Progenitor cell of endocrine pancreas (in vitro differentiated cells): ENCODE data around the gene NOCT. TPM values are rescaled to one million over a fixed set of nuclear protein-coding genes. Genes with fewer than 3 reads are reported as not detected.
A peak's percentile ranks its signal among the peaks of the same experiment; 100 is the strongest.

Experiments
- DNase-seq: peaks from one replicate; pipeline ENCODE4 v3.0.0; 2021; ENCODE audit warnings: low spot score; ENCODE audit not compliant: unreplicated experiment
- H3K27ac Mint-ChIP-seq: 2 replicates; pipeline ENCODE4 v1.8.0; 2021; ENCODE audit warnings: mild to moderate bottlenecking, moderate library complexity, mixed read lengths
- H3K27me3 Mint-ChIP-seq: 2 replicates; pipeline ENCODE4 v1.8.0; 2021; ENCODE audit warnings: mixed read lengths
- H3K36me3 Mint-ChIP-seq: 2 replicates; pipeline ENCODE4 v1.8.0; 2022; ENCODE audit warnings: mixed read lengths; ENCODE audit not compliant: insufficient read depth
- H3K4me1 Mint-ChIP-seq: 2 replicates; pipeline ENCODE4 v1.8.0; 2021; ENCODE audit warnings: low read depth, mixed read lengths
- H3K4me3 Mint-ChIP-seq: 2 replicates; pipeline ENCODE4 v1.8.0; 2021; ENCODE audit warnings: low read depth, mild to moderate bottlenecking, moderate library complexity, mixed read lengths
- H3K9me3 Mint-ChIP-seq: 2 replicates; pipeline ENCODE4 v1.8.0; 2021; ENCODE audit warnings: low read depth, mixed read lengths
- total RNA-seq: library from RNA; stranded (reverse); gene quantifications from 2 replicates; pipeline ENCODE4 v1.2.1, GENCODE V29; 2021
- TF ChIP-seq, protein P1 (sequence below): fragments of 200-600 bp; sonication (generic); IDR thresholded peaks from one replicate; pipeline ENCODE4 v1.5.0; 2021; ENCODE audit warnings: antibody characterized with exemption, mild to moderate bottlenecking; ENCODE audit not compliant: unreplicated experiment

NOCT gene
- total RNA-seq, 1 donor from 2014 or later, result 32.2 TPM

DNA sequence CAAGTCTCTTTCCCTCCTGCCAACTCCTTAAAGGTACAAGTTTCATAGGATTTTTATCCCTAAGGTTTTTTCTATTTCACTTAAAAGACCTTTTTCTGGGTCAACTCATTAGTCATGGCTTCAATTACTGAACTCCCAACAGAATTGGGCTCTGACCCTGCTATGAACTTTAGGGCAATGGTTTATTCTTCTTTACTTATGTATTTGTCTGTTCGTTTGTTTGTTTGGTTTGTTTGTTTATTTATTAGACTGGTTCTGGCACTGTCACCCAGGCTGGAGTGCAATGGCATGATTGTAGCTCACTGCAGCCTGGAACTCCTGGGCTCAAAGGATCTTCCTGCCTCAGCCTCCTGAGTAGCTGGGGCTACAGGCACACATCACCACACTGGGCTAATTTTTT, 5.9 kb upstream of the NOCT start:
- H3K36me3 Mint-ChIP-seq, result peaks cover 3% of the 10 kb centered on the region
- H3K4me3 Mint-ChIP-seq, result no peak overlapping the region
- TF ChIP-seq, protein P1, sequence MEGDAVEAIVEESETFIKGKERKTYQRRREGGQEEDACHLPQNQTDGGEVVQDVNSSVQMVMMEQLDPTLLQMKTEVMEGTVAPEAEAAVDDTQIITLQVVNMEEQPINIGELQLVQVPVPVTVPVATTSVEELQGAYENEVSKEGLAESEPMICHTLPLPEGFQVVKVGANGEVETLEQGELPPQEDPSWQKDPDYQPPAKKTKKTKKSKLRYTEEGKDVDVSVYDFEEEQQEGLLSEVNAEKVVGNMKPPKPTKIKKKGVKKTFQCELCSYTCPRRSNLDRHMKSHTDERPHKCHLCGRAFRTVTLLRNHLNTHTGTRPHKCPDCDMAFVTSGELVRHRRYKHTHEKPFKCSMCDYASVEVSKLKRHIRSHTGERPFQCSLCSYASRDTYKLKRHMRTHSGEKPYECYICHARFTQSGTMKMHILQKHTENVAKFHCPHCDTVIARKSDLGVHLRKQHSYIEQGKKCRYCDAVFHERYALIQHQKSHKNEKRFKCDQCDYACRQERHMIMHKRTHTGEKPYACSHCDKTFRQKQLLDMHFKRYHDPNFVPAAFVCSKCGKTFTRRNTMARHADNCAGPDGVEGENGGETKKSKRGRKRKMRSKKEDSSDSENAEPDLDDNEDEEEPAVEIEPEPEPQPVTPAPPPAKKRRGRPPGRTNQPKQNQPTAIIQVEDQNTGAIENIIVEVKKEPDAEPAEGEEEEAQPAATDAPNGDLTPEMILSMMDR, result no peak
- peaks cover 6% of the 10 kb centered on the region for H3K9me3 Mint-ChIP-seq
- peak overlapping the region; percentile 22 for H3K27ac Mint-ChIP-seq
- H3K4me1 Mint-ChIP-seq, result peaks cover 15% of the 10 kb centered on the region
- no peak for DNase-seq
- H3K27me3 Mint-ChIP-seq, result peaks cover 5% of the 10 kb centered on the region

DNA sequence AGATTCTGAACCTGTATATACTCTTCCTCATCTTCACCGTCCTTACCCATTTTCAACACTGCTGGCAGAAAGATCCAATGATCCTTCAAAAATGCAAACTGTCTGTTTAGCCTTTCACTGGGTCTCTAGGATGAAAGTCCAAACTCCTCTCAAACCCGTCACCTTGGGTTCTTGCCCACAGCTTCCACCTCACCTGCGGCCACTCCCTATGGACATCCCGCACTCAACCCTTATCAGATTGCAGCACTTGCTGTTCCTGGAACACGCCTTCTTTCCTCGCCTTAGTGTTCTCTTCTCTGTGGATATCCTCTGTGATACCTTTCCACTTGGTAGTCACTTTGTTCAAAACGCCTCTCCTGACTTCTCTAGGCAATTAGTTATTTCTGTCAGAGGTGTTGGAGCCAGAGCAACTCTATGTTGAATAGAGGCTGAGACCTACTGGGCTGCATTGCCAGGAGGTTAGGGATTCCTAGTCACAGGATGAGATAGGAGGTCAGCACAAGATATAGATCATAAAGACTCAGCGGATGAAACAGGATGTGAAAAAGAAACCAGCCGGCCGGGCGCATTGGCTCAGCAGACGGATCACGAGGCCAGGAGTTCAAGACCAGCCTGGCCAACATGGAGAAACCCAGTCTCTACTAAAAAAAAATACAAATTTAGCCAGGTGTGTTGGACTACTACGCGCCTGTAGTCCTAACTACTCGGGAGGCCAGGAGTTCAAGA, 4.2 kb upstream of the NOCT start:
- DNase-seq, result no peak
- Mint-ChIP-seq H3K27me3 (peaks cover 5% of the 10 kb centered on the region), H3K36me3 (peaks cover 3% of the 10 kb centered on the region), H3K27ac (no peak overlapping the region), H3K9me3 (peaks cover 6% of the 10 kb centered on the region), H3K4me1 (peaks cover 20% of the 10 kb centered on the region), H3K4me3 (no peak overlapping the region)
- TF ChIP-seq, protein P1, result no peak

DNA sequence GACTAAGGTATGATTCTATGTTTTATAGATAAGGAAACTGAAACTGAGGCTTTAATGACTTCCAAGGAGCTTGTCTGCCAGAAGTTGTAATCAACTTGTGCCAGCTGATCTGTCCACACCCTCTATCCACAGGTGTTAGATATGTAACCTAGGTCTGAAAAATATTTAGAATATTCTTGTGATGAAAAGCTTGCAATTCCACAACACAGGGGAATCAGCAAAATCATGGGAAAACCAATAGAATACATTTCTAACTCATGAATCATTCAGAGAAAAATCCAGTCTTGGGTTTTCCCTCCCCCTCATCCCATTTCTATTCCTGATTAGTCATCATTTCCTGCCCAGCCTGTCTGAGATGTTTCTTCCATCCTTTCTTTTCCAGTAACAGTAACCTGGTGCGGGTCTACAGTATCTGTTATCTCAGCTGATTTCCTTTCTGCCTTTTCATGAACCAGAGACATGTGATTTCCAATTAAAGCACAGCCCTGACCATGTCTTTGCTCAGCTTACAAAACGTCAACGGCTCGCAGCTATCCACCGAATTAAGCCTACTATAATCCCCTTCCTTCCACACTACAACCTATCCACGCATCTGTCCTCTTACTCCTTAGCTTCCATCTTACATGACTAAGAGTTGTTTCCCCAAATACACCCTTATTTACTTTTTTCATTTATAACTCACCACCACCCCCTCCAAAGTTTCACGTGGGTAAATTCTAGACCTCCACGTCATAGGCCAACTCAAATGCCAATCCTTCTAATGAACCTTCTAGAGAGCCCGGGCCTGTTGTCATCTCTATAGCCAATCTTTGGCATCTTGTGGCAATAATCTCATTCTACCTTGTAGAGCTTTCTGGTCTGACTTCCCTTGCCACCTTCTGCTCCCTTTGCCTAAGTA, 961 bp upstream of the NOCT start:
- TF ChIP-seq, protein P1, result no peak
- peaks cover 1% of the 10 kb centered on the region for H3K36me3 Mint-ChIP-seq
- H3K4me1 Mint-ChIP-seq, result peaks cover 29% of the 10 kb centered on the region
- peaks cover 5% of the 10 kb centered on the region for H3K27me3 Mint-ChIP-seq
- peak overlapping the region; percentile 100 for H3K27ac Mint-ChIP-seq
- H3K4me3 Mint-ChIP-seq, result peak overlapping the region; percentile 80
- DNase-seq, result no peak
- no peaks in the 10 kb centered on the region for H3K9me3 Mint-ChIP-seq

DNA sequence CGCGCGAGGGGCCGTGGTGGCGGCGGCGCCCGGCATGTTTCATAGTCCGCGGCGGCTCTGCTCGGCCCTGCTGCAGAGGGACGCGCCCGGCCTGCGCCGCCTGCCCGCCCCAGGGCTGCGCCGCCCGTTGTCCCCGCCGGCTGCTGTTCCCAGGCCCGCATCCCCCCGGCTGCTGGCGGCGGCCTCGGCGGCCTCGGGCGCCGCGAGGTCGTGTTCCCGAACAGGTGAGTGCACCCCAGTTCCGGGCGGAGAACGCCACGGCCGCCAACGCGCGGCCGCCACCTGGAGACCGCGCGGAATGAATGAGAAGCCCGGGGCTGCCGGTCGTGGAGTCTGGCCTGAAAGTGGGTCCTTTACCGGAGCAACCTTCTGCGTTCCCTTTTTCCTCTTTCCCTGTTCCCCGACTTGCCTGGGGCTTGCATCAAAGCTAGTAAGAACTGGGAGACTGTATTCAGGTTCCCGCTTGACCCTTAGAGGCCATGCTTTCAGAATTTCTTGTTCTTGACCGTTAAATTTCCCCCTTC, 429 bp downstream of the NOCT start:
- Mint-ChIP-seq H3K4me1 (peaks cover 40% of the 10 kb centered on the region), H3K9me3 (no peaks in the 10 kb centered on the region), H3K27ac (peak overlapping the region; percentile 96), H3K36me3 (peaks cover 1% of the 10 kb centered on the region), H3K27me3 (peaks cover 5% of the 10 kb centered on the region), H3K4me3 (peak overlapping the region; percentile 95)
- DNase-seq, result no peak
- TF ChIP-seq, protein P1, result no peak

DNA sequence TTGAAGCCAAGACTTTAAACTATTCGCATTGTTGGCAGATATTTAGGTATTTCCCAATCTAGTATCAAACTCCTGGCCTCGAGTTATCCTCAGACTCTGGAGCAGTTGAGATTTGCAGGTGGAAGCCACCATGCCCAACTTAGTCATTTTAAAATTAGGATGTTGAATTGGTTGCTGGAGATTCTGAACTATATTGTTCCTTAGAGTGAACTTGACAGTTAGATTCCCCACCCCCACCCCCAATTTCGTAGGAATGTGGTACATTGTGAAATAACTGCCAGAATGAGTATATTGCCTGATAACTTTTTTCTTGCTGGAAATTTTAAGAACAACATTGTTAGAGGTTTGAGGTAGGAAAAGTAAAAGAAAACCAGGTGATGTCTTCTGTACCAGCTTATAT, 2.3 kb downstream of the NOCT start:
- H3K4me3 Mint-ChIP-seq, result peak overlapping the region; percentile 64
- H3K4me1 Mint-ChIP-seq, result peaks cover 38% of the 10 kb centered on the region
- H3K9me3 Mint-ChIP-seq, result no peaks in the 10 kb centered on the region
- peaks cover 5% of the 10 kb centered on the region for H3K27me3 Mint-ChIP-seq
- peak overlapping the region; percentile 82 for H3K27ac Mint-ChIP-seq
- no peak for DNase-seq
- TF ChIP-seq, protein P1, result no peak
- H3K36me3 Mint-ChIP-seq, result peaks cover 1% of the 10 kb centered on the region
